HCT116 (cell line): ENCODE results near the gene RASIP1. TPM values are rescaled to one million over a fixed set of nuclear protein-coding genes. Genes with fewer than 3 reads are reported as not detected.

Source experiments
- ATAC-seq: fragments of 200-7000 bp; cut with Tn5 transposase; 2 replicates; pipeline ENCODE4 v1.9.1; 2020; ENCODE audit warnings: mild to moderate bottlenecking, moderate library complexity
- BruUV-seq: library from RNA; stranded (reverse); fragments of 400-500 nt; replicated peaks from 2 replicates; lab custom pipeline; 2021; lab: Mats Ljungman, UMichigan
- CTCF ChIA-PET: fragments of 300-600 bp; sonication (Branson Sonifier 250); formaldehyde crosslinking; loops from one replicate; lab custom pipeline; 2021; ENCODE audit warnings: antibody characterized with exemption; lab: Charles Lee
- POLR2A ChIA-PET: fragments of 300-600, 350-600 bp; sonication (Branson Sonifier 250); formaldehyde crosslinking; loops from one replicate; lab custom pipeline; 2021; ENCODE audit warnings: antibody characterized with exemption; lab: Charles Lee
- RAD21 ChIA-PET, 2 experiments: fragments of 300-600 bp; sonication (Branson Sonifier 250); formaldehyde crosslinking; loops; one replicate each; lab custom pipeline; 2023; ENCODE audit warnings: low total read pairs in 2 of 2; ENCODE audit not compliant: uncharacterized antibody in 2 of 2, unreplicated experiment in 2 of 2, low non-redundant PET in 1 of 2; lab: Charles Lee
- DNase-seq: peaks from one replicate; pipeline ENCODE4 v3.0.0-alpha.2; 2010; ENCODE audit warnings: low read depth, low spot score
- H2AFZ ChIP-seq: fragments of 200-600 bp; shearing (Covaris generic), sonication (generic); 2 replicates; pipeline ENCODE4 v1.6.1; 2017; ENCODE audit warnings: low read depth, mixed run types, mixed read lengths, antibody characterized with exemption, low read length; ENCODE audit not compliant: poor library complexity, severe bottlenecking
- H3K27ac ChIP-seq: 2 replicates; pipeline ENCODE4 v1.5.1; 2012; ENCODE audit warnings: low read depth, low read length
- H3K27me3 ChIP-seq: fragments of 200-600 bp; sonication (generic); 2 replicates; pipeline ENCODE4 v1.6.1; 2016; ENCODE audit warnings: mixed run types, low read length, mixed read lengths; ENCODE audit not compliant: insufficient read depth
- H3K36me3 ChIP-seq, 2 experiments: fragments of 200-500 bp in 1 of 2; fragments of 200-600 bp in 1 of 2; sonication (Bioruptor generic) in 1 of 2; sonication (generic) in 1 of 2; 2 replicates each; pipeline versions ENCODE4 v1.5.1 to v1.6.1; 2014 to 2016; ENCODE audit warnings: low read length in 2 of 2, inconsistent platforms in 1 of 2, mixed read lengths in 1 of 2, mixed run types in 1 of 2; ENCODE audit not compliant: insufficient read depth in 2 of 2, control insufficient read depth in 1 of 2
- H3K4me1 ChIP-seq, 2 experiments: fragments of 200-600 bp in 1 of 2; sonication (generic) in 1 of 2; 2 replicates each; pipeline versions ENCODE4 v1.5.1 to v1.6.1; 2012 to 2017; ENCODE audit warnings: low read length in 2 of 2, inconsistent platforms in 1 of 2, mild to moderate bottlenecking in 1 of 2, mixed read lengths in 1 of 2, mixed run types in 1 of 2, moderate library complexity in 1 of 2; ENCODE audit not compliant: insufficient read depth in 2 of 2, control insufficient read depth in 1 of 2
- H3K4me2 ChIP-seq: fragments of 200-600 bp; sonication (generic); 2 replicates; pipeline ENCODE4 v1.6.1; 2017; ENCODE audit warnings: mixed run types, low read length, mixed read lengths
- H3K4me3 ChIP-seq, 2 experiments: fragments of 200-600 bp in 1 of 2; sonication (generic) in 1 of 2; replicated peaks in 1 of 2; 2 replicates each; pipeline ENCODE4 v1.5.1; 2011 to 2016; ENCODE audit warnings: low read length in 2 of 2, control low read depth in 1 of 2, low read depth in 1 of 2, mild to moderate bottlenecking in 1 of 2, mixed read lengths in 1 of 2, mixed run types in 1 of 2
- H3K79me2 ChIP-seq: fragments of 200-600 bp; sonication (generic); 2 replicates; pipeline ENCODE4 v1.6.1; 2017; ENCODE audit warnings: mild to moderate bottlenecking, mixed run types, low read length, moderate library complexity, mixed read lengths; ENCODE audit not compliant: insufficient read depth
- H3K9ac ChIP-seq: fragments of 200-600 bp; sonication (generic); 2 replicates; pipeline ENCODE4 v1.6.1; 2016; ENCODE audit warnings: low read length, mixed read lengths
- H3K9me2 ChIP-seq: fragments of 200-600 bp; sonication (generic), shearing (Covaris generic); 2 replicates; pipeline ENCODE4 v1.6.1; 2017; ENCODE audit warnings: mixed run types, mild to moderate bottlenecking, moderate library complexity; ENCODE audit not compliant: insufficient read depth
- H3K9me3 ChIP-seq, 2 experiments: fragments of 200-500 bp in 1 of 2; fragments of 200-600 bp in 1 of 2; sonication (Bioruptor generic) in 1 of 2; sonication (generic) in 1 of 2; 2 replicates each; pipeline ENCODE4 v1.6.1; 2014 to 2017; ENCODE audit warnings: low read length in 2 of 2, mixed read lengths in 2 of 2, inconsistent platforms in 1 of 2, low read depth in 1 of 2, mild to moderate bottlenecking in 1 of 2, mixed run types in 1 of 2, moderate library complexity in 1 of 2; ENCODE audit not compliant: control insufficient read depth in 1 of 2, insufficient read depth in 1 of 2
- H4K20me1 ChIP-seq: fragments of 200-600 bp; sonication (generic), shearing (Covaris generic); 2 replicates; pipeline ENCODE4 v1.6.1; 2017; ENCODE audit warnings: mixed run types, mild to moderate bottlenecking, moderate library complexity; ENCODE audit not compliant: insufficient read depth
- CBX3 ChIP-seq: IDR thresholded peaks from 2 replicates; pipeline ENCODE4 v1.6.1; 2012; ENCODE audit warnings: low read depth
- CEBPB ChIP-seq: IDR thresholded peaks from 2 replicates; pipeline ENCODE4 v1.6.1; 2012; ENCODE audit warnings: low read depth
- ELF1 ChIP-seq: IDR thresholded peaks from 2 replicates; pipeline ENCODE4 v1.6.1; 2012; ENCODE audit warnings: low read depth, borderline replicate concordance
- EZH2 ChIP-seq: fragments of 200-600 bp; sonication (generic); IDR thresholded peaks from 2 replicates; pipeline ENCODE4 v1.6.1; 2017; ENCODE audit warnings: antibody characterized with exemption, mixed run types
- FOSL1 ChIP-seq: IDR thresholded peaks from 2 replicates; pipeline ENCODE4 v1.6.1; 2012; ENCODE audit warnings: low read depth
- POLR2AphosphoS5 ChIP-seq: IDR thresholded peaks from 2 replicates; pipeline ENCODE4 v1.6.1; 2011; ENCODE audit warnings: mild to moderate bottlenecking, low read depth, low read length, moderate library complexity
- RAD21 ChIP-seq: IDR thresholded peaks from 2 replicates; pipeline ENCODE4 v1.6.1; 2012; ENCODE audit warnings: low read depth, mild to moderate bottlenecking
- SIN3A ChIP-seq: IDR thresholded peaks from 2 replicates; pipeline ENCODE4 v1.6.1; 2012; ENCODE audit warnings: low read depth
- SRF ChIP-seq: IDR thresholded peaks from 2 replicates; pipeline ENCODE4 v1.6.1; 2012; ENCODE audit warnings: low read depth
- TCF7L2 ChIP-seq: IDR thresholded peaks from 2 replicates; pipeline ENCODE4 v1.7.0; 2011; ENCODE audit warnings: borderline replicate concordance, inconsistent platforms; ENCODE audit not compliant: insufficient read depth, insufficient read length; ENCODE audit errors: extremely low read depth
- YY1 ChIP-seq: IDR thresholded peaks from 2 replicates; pipeline ENCODE4 v1.6.1; 2011; ENCODE audit warnings: low read length, low read depth, moderate library complexity, mild to moderate bottlenecking; ENCODE audit not compliant: insufficient replicate concordance; ENCODE audit errors: extremely low read depth
- ZFX ChIP-seq: fragments of 450-650 bp; IDR thresholded peaks from 2 replicates; pipeline ENCODE4 v1.6.1; 2017
- ZNF274 ChIP-seq: fragments of 200-500 bp; sonication (Bioruptor generic); IDR thresholded peaks from 2 replicates; pipeline ENCODE4 v1.6.1; 2014; ENCODE audit warnings: mild to moderate bottlenecking, low read depth, low read length, inconsistent platforms
- intact Hi-C: fragments of 100-400 bp; cut with micrococcal nuclease; formaldehyde crosslinking; loops from 2 replicates; pipeline ENCODE4 v1.10.0; 2022
- total RNA-seq: library from RNA; stranded (reverse); gene quantifications from one replicate; pipeline ENCODE4 v1.2.1, GENCODE V29; 2021; ENCODE audit not compliant: unreplicated experiment
- TF ChIP-seq, protein P1 (sequence below): IDR thresholded peaks from 2 replicates; pipeline ENCODE4 v1.6.1; 2012
- TF ChIP-seq, protein P2 (sequence below), 3 experiments: fragments of 200-600 bp in 1 of 3; sonication (generic) in 1 of 3; IDR thresholded peaks in 2 of 3; conservative IDR thresholded peaks in 1 of 3; 2 replicates each; pipeline ENCODE4 v1.5.1; 2012 to 2017; ENCODE audit warnings: low read depth in 2 of 3, low read length in 2 of 3, antibody characterized with exemption in 1 of 3, borderline replicate concordance in 1 of 3, control low read depth in 1 of 3, mild to moderate bottlenecking in 1 of 3, mixed read lengths in 1 of 3, mixed run types in 1 of 3, moderate library complexity in 1 of 3; ENCODE audit not compliant: insufficient read depth in 1 of 3
- TF ChIP-seq, protein P3 (sequence below): IDR thresholded peaks from 2 replicates; pipeline ENCODE4 v1.6.1; 2011; ENCODE audit warnings: mild to moderate bottlenecking, low read length, moderate library complexity; ENCODE audit not compliant: insufficient replicate concordance; ENCODE audit errors: extremely low read depth

Gene RASIP1
- total RNA-seq, 1 experiment from 2014 or later, result 1.9 TPM

GRCh38 chr19:48673436-48674100, 66.8 kb downstream of the RASIP1 start:
- TF ChIP-seq CBX3 (no peak), ZNF274 (no peak), RAD21 (no peak)
- no peaks in the 10 kb centered on the region for H3K79me2 ChIP-seq
- ATAC-seq (no peak), DNase-seq (no peak)
- no TSS peak for BruUV-seq
- H3K27ac ChIP-seq, result no peak overlapping the region
- no peaks in the 10 kb centered on the region for H4K20me1 ChIP-seq
- H3K9me3 ChIP-seq, result no peaks in the 10 kb centered on the region
- ChIA-PET CTCF (interaction anchor here (3.0 to 3.1 kb wide), 2 partner anchors 23 to 65 kb away, joined by 12 to 16 read pairs; partner anchors contain the start of gene FUT2), POLR2A (no interaction called here), RAD21 (no interaction called here)
- peaks cover 8 to 21% of the 10 kb centered on the region in 2 experiments for H3K4me1 ChIP-seq
- no peak overlapping the region for H3K4me2 ChIP-seq
- H3K9me2 ChIP-seq, result no peaks in the 10 kb centered on the region
- no peak overlapping the region for H3K4me3 ChIP-seq
- H2AFZ ChIP-seq, result no peak overlapping the region
- intact Hi-C loops, result loop anchor here (1.0 to 2.0 kb wide), 2 partner anchors 41 to 65 kb away; no protein-coding TSS in a partner anchor
- no peaks in the 10 kb centered on the region for H3K36me3 ChIP-seq
- H3K27me3 ChIP-seq, result no peaks in the 10 kb centered on the region
- H3K9ac ChIP-seq, result no peak overlapping the region

DNA sequence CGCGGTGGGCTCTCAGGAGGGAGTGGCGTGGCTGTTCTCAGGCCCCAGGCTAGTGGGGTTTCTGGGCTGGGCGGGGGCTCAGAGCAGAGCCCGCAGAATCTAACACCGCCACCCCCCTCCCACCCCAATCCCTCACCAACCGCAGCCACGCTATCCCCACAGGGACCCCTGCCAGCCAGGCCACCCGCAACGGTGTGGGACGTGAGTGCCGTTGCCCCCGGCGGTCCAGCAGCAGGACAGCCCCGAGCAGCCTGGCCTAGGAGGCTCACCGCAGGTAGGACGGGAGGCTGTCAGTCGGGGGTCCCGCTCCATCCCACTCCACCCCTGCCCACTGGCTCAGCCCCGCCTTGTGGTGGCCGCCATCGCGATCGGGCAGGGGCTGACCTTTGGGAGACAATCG, 67.4 kb downstream of the RASIP1 start, which contains the start of gene NTN5:
Gene NTN5, minus strand, starts transcription at position 24 of the 400 bp plus-strand sequence. CDS start 2,031 bp downstream, outside the sequence.
- H3K9me3 ChIP-seq, result no peaks in the 10 kb centered on the region
- intact Hi-C loops, result no loop called here
- H4K20me1 ChIP-seq, result no peaks in the 10 kb centered on the region
- no peak within 1 kb of the TSS for H3K9ac ChIP-seq
- RAD21 ChIA-PET, result no interaction called here
- H3K27ac ChIP-seq, result no peak within 1 kb of the TSS
- H3K4me3 ChIP-seq, result no peak within 1 kb of the TSS
- no peaks in the 10 kb centered on the region for H3K27me3 ChIP-seq
- POLR2A ChIA-PET, result no interaction called here
- ATAC-seq (no peak), DNase-seq (no peak)
- peaks cover 4 to 15% of the 10 kb centered on the region in 2 experiments for H3K4me1 ChIP-seq
- no peaks in the 10 kb centered on the region for H3K79me2 ChIP-seq
- no TSS peak for BruUV-seq
- no peaks in the 10 kb centered on the region for H3K9me2 ChIP-seq
- no peak within 1 kb of the TSS for H3K4me2 ChIP-seq
- no peak within 1 kb of the TSS for H2AFZ ChIP-seq
- no peaks in the 10 kb centered on the region for H3K36me3 ChIP-seq
- CTCF ChIA-PET, result no interaction called here
- TF ChIP-seq EZH2 (no peak), FOSL1 (no peak), POLR2AphosphoS5 (no peak), YY1 (no peak), TCF7L2 (no peak), CEBPB (no peak), SIN3A (no peak), ZFX (no peak), CBX3 (no peak), ELF1 (no peak), ZNF274 (no peak), SRF (no peak), RAD21 (no peak)
- TF ChIP-seq, protein P1, sequence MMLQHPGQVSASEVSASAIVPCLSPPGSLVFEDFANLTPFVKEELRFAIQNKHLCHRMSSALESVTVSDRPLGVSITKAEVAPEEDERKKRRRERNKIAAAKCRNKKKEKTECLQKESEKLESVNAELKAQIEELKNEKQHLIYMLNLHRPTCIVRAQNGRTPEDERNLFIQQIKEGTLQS, result no peak
- TF ChIP-seq, protein P2, sequence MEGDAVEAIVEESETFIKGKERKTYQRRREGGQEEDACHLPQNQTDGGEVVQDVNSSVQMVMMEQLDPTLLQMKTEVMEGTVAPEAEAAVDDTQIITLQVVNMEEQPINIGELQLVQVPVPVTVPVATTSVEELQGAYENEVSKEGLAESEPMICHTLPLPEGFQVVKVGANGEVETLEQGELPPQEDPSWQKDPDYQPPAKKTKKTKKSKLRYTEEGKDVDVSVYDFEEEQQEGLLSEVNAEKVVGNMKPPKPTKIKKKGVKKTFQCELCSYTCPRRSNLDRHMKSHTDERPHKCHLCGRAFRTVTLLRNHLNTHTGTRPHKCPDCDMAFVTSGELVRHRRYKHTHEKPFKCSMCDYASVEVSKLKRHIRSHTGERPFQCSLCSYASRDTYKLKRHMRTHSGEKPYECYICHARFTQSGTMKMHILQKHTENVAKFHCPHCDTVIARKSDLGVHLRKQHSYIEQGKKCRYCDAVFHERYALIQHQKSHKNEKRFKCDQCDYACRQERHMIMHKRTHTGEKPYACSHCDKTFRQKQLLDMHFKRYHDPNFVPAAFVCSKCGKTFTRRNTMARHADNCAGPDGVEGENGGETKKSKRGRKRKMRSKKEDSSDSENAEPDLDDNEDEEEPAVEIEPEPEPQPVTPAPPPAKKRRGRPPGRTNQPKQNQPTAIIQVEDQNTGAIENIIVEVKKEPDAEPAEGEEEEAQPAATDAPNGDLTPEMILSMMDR (IDR thresholded peaks at IDR 0.05 in 2 of 3, conservative IDR thresholded peaks at IDR 0.05 in 1 of 3; ENCODE audit: borderline replicate concordance in 1 of 3, insufficient read depth in 1 of 3, low read depth in 2 of 3, low read length in 2 of 3), result no peak
- TF ChIP-seq, protein P3, sequence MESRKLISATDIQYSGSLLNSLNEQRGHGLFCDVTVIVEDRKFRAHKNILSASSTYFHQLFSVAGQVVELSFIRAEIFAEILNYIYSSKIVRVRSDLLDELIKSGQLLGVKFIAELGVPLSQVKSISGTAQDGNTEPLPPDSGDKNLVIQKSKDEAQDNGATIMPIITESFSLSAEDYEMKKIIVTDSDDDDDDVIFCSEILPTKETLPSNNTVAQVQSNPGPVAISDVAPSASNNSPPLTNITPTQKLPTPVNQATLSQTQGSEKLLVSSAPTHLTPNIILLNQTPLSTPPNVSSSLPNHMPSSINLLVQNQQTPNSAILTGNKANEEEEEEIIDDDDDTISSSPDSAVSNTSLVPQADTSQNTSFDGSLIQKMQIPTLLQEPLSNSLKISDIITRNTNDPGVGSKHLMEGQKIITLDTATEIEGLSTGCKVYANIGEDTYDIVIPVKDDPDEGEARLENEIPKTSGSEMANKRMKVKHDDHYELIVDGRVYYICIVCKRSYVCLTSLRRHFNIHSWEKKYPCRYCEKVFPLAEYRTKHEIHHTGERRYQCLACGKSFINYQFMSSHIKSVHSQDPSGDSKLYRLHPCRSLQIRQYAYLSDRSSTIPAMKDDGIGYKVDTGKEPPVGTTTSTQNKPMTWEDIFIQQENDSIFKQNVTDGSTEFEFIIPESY, result no peak
